Measurements from ENCODE around the gene AMOTL2. TPM values are rescaled to one million over a fixed set of nuclear protein-coding genes. Genes with fewer than 3 reads are reported as not detected.

AMOTL2 gene
- total RNA-seq, 1 donor from 2014 or later, result not detected

DNA sequence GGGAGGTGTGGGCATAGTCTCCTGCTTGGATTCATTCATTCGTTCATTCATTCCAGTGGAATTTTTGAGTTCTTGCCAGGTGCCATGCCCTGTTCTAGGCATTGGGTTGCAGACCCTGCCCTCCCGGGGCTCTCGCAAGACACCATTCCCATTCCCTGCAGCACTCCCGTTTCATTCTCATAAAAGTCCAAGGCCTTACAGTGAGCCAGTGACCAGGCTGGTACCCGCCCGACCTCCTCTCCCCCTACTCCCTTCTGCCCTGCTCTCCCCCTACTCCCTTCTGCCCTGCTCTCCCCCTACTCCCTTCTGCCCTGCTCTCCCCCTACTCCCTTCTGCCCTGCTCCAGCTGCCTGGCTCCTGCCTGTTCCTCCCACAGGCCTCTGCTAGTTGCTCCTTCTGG is 41.9 kb downstream of the AMOTL2 start:
- H3K4me1 Mint-ChIP-seq, result no peaks in the 10 kb centered on the region
- DNase-seq (no peak), ATAC-seq (ENCODE audit: low read depth) (no peak)
- POLR2A ChIA-PET, result no interaction called here
- no peaks in the 10 kb centered on the region for H3K9me3 Mint-ChIP-seq
- TF ChIP-seq, protein P1, sequence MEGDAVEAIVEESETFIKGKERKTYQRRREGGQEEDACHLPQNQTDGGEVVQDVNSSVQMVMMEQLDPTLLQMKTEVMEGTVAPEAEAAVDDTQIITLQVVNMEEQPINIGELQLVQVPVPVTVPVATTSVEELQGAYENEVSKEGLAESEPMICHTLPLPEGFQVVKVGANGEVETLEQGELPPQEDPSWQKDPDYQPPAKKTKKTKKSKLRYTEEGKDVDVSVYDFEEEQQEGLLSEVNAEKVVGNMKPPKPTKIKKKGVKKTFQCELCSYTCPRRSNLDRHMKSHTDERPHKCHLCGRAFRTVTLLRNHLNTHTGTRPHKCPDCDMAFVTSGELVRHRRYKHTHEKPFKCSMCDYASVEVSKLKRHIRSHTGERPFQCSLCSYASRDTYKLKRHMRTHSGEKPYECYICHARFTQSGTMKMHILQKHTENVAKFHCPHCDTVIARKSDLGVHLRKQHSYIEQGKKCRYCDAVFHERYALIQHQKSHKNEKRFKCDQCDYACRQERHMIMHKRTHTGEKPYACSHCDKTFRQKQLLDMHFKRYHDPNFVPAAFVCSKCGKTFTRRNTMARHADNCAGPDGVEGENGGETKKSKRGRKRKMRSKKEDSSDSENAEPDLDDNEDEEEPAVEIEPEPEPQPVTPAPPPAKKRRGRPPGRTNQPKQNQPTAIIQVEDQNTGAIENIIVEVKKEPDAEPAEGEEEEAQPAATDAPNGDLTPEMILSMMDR (IDR thresholded peaks at IDR 0.05), result no peak
- H3K36me3 Mint-ChIP-seq (ENCODE audit: low read depth), result no peaks in the 10 kb centered on the region
- intact Hi-C loops (cut with micrococcal nuclease), result no loop called here
- H3K27ac Mint-ChIP-seq, result no peak overlapping the region
- H3K4me3 Mint-ChIP-seq, result no peak overlapping the region
- CTCF ChIA-PET, result no interaction called here
- H3K27me3 Mint-ChIP-seq, result peaks cover 4% of the 10 kb centered on the region

DNA sequence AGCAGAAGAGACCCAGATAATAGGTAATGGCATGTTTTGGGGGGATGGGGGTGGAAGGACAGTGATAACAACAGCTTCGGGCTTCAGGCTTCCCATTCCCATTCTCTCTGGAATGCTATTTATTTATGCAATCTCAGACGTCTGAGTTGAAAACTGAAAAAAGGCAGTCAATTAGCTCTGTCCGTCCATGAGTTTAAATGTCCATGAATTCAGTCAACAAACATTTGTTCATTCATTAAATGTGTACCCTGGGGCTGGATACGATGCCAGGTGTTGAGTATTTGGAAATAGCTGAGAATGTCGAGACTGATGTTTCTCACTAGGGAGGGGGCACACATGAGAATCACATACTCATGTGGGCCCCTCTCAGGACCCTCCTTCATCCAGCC is 42.4 kb downstream of the AMOTL2 start:
- Mint-ChIP-seq H3K27me3 (peaks cover 6% of the 10 kb centered on the region), H3K36me3 (ENCODE audit: low read depth) (no peaks in the 10 kb centered on the region), H3K9me3 (no peaks in the 10 kb centered on the region), H3K4me3 (no peak overlapping the region), H3K4me1 (no peaks in the 10 kb centered on the region), H3K27ac (no peak overlapping the region)
- TF ChIP-seq, protein P1 (IDR thresholded peaks at IDR 0.05), result no peak
- no peak for DNase-seq
- no peak for ATAC-seq (ENCODE audit: low read depth)
- CTCF ChIA-PET, result no interaction called here
- intact Hi-C loops (cut with micrococcal nuclease), result no loop called here
- POLR2A ChIA-PET, result no interaction called here

DNA sequence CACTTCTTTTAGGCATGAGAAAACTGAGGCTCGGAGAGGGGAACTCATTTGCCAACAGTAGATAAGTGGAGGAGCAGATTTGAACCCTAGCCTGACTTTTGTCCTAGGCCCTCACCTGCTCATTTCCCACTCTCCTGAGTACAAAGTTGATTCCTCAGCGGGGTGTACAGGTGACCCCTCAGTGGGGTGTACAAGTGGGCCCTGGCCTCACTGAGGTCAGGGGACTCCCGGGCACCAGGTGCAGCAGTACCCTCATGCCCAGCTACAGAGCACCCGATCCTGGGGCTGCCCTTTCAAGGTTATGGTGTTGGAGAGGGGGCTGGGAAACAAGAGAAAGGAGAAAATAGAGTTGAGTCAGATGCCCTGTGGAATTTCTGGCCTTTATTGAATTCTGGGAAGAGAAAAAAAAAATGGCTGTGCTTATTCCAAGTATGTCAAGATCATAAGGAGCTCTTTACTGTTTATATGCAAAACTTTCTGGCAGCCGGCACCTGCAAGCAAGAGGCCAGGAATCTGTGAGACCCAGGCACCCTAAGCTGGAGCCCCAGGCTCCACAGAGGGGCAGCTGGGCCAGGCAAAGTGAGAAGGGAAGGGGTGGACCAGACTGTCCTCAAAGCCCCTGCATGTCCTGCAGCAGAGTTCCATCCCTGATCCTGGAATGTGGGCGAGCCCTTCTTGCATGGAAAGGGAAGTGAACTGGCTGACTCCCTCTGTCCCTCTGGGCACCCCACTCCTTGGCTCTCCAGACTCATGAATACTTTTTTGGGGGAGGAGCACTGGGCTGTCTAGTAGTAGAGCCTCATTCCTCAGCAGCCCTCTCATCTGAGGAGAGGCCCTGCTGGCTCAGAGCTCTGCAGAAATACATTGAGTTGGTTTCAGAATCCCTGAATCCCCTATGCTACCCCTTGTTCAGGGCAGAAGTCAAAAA is 43.1 kb downstream of the AMOTL2 start:
- Mint-ChIP-seq H3K4me1 (no peaks in the 10 kb centered on the region), H3K27ac (no peak overlapping the region), H3K36me3 (ENCODE audit: low read depth) (no peaks in the 10 kb centered on the region), H3K27me3 (peaks cover 6% of the 10 kb centered on the region), H3K4me3 (no peak overlapping the region), H3K9me3 (no peaks in the 10 kb centered on the region)
- TF ChIP-seq, protein P1 (IDR thresholded peaks at IDR 0.05), result no peak
- ATAC-seq (ENCODE audit: low read depth), result no peak
- ChIA-PET POLR2A (no interaction called here), CTCF (no interaction called here)
- intact Hi-C loops (cut with micrococcal nuclease), result no loop called here
- DNase-seq, result no peak

DNA sequence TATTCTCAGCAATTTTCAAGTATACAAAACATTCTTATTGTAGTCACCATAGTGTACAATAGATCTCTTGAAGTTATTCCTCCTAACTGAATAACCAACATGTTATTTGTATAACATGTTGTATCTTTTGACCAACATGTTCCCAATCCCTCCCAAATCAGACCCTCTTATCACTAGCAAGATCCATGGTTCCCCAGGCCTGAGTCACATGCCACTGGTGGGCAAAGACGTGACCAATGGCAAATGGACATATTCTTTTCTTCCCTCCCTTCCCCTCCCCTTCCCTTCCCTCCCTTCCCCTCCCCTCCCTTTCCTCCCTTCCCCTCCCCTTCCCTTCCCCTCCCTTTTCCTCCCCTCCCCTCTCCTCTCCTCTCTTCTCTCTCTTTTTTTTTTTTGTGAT is 45.4 kb downstream of the AMOTL2 start:
- Mint-ChIP-seq H3K27me3 (peaks cover 19% of the 10 kb centered on the region), H3K4me1 (no peaks in the 10 kb centered on the region), H3K36me3 (ENCODE audit: low read depth) (no peaks in the 10 kb centered on the region), H3K27ac (no peak overlapping the region), H3K9me3 (no peaks in the 10 kb centered on the region), H3K4me3 (no peak overlapping the region)
- no peak for ATAC-seq (ENCODE audit: low read depth)
- ChIA-PET POLR2A (no interaction called here), CTCF (no interaction called here)
- intact Hi-C loops (cut with micrococcal nuclease), result no loop called here
- TF ChIP-seq, protein P1 (IDR thresholded peaks at IDR 0.05), result no peak
- no peak for DNase-seq

DNA sequence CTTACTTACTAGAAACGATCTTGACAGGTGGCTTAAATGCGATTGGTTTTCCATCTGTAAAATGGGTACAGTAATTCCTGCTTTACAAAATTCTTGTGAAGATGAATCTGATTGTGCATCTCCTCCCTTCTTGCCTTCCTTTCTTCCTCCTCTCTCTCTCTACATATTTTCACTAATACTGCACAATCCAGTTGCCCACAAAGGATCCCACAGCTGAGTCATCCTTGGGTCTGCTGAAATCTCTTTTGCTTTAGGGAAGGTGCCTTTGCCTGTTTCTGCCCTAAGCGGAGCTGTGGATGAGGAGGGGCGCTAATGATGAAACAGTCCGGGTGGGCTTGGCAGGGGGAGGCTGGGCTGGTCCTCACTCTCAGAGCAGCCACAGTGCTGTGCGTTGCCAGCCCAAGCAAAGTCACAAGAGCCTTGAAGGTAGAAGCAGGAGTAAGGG is 46.1 kb downstream of the AMOTL2 start:
- intact Hi-C loops (cut with micrococcal nuclease), result no loop called here
- DNase-seq (no peak), ATAC-seq (ENCODE audit: low read depth) (no peak)
- ChIA-PET POLR2A (no interaction called here), CTCF (no interaction called here)
- Mint-ChIP-seq H3K4me1 (no peaks in the 10 kb centered on the region), H3K27ac (no peak overlapping the region), H3K9me3 (no peaks in the 10 kb centered on the region), H3K27me3 (peaks cover 22% of the 10 kb centered on the region), H3K36me3 (ENCODE audit: low read depth) (no peaks in the 10 kb centered on the region), H3K4me3 (no peak overlapping the region)
- TF ChIP-seq, protein P1 (IDR thresholded peaks at IDR 0.05), result no peak
